Endothelial cell of umbilical vein (primary cell): ENCODE results near the gene PPP3CA. TPM values are rescaled to one million over a fixed set of nuclear protein-coding genes. Genes with fewer than 3 reads are reported as not detected.

Source experiments
- BruUV-seq: library from RNA; stranded (reverse); fragments of 400-500 nt; replicated peaks from 2 replicates; lab custom pipeline; 2021; lab: Mats Ljungman, UMichigan
- CTCF ChIA-PET: fragments of 300-600, 350-600 bp; sonication (Branson Sonifier 250); formaldehyde crosslinking; loops from one replicate; lab custom pipeline; 2021; ENCODE audit warnings: antibody characterized with exemption, inconsistent platforms; lab: Charles Lee
- POLR2A ChIA-PET: fragments of 300-600, 350-600 bp; sonication (Branson Sonifier 250); formaldehyde crosslinking; loops from one replicate; lab custom pipeline; 2021; ENCODE audit warnings: antibody characterized with exemption, inconsistent platforms; lab: Charles Lee
- DNase-seq: peaks from one replicate; pipeline ENCODE4 v3.0.0-alpha.2; 2011; ENCODE audit warnings: low read depth, low spot score
- FAIRE-seq: peaks from 2 replicates; lab custom pipeline; 2011; peaks lifted over from hg19 to GRCh38; lab: Jason Lieb, UNC
- H2AFZ ChIP-seq: 2 replicates; pipeline ENCODE4 v1.6.0; 2012; ENCODE audit warnings: low read depth, low read length, control low read depth, inconsistent platforms
- H3K27ac ChIP-seq: 2 replicates; pipeline ENCODE4 v1.5.1; 2011; ENCODE audit warnings: low read depth, mild to moderate bottlenecking, control low read depth, low read length, moderate library complexity; ENCODE audit not compliant: insufficient read depth
- H3K27me3 ChIP-seq, 2 experiments: 2 replicates each; pipeline versions ENCODE4 v1.6.0 to v1.6.1; 2011; ENCODE audit warnings: low read length in 2 of 2, mixed read lengths in 1 of 2; ENCODE audit not compliant: control insufficient read depth in 2 of 2, insufficient read depth in 2 of 2
- H3K36me3 ChIP-seq, 2 experiments: 2 replicates in 1 of 2; 3 replicates in 1 of 2; pipeline ENCODE4 v1.5.1; 2011; ENCODE audit warnings: low read length in 2 of 2, mild to moderate bottlenecking in 1 of 2, moderate library complexity in 1 of 2; ENCODE audit not compliant: control insufficient read depth in 2 of 2, insufficient read depth in 2 of 2; ENCODE audit errors: extremely low read depth in 1 of 2
- H3K4me1 ChIP-seq: 3 replicates; pipeline ENCODE4 v1.5.1; 2011; ENCODE audit warnings: mild to moderate bottlenecking, low read length; ENCODE audit not compliant: control insufficient read depth, insufficient read depth; ENCODE audit errors: extremely low read depth
- H3K4me2 ChIP-seq: 2 replicates; pipeline ENCODE4 v1.6.1; 2011; ENCODE audit warnings: low read length, control low read depth, mixed read lengths; ENCODE audit not compliant: insufficient read depth
- H3K4me3 ChIP-seq, 3 experiments: fragments of 200-600 bp in 1 of 3; sonication (generic), shearing (Covaris generic) in 1 of 3; replicated peaks in 1 of 3; 2 replicates each; pipeline ENCODE4 v1.5.1; 2011 to 2016; ENCODE audit warnings: control low read depth in 3 of 3, low read length in 3 of 3, mild to moderate bottlenecking in 2 of 3, inconsistent platforms in 1 of 3, low read depth in 1 of 3, moderate library complexity in 1 of 3; ENCODE audit not compliant: insufficient read depth in 1 of 3
- H3K79me2 ChIP-seq: 2 replicates; pipeline ENCODE4 v1.6.0; 2012; ENCODE audit warnings: low read length, inconsistent platforms; ENCODE audit not compliant: control insufficient read depth, insufficient read depth
- H3K9ac ChIP-seq: replicated peaks from 2 replicates; pipeline ENCODE3; 2011; ENCODE audit warnings: low read length, control low read depth; ENCODE audit not compliant: insufficient read depth; ENCODE audit errors: extremely low read depth
- H3K9me1 ChIP-seq: replicated peaks from 3 replicates; pipeline ENCODE4 v1.6.0; 2011; ENCODE audit warnings: mild to moderate bottlenecking, low read length; ENCODE audit not compliant: control insufficient read depth, insufficient read depth; ENCODE audit errors: extremely low read depth
- H3K9me3 ChIP-seq: replicated peaks from 2 replicates; pipeline ENCODE4 v1.5.1; 2012; ENCODE audit warnings: low read length, inconsistent platforms; ENCODE audit not compliant: control insufficient read depth, insufficient read depth
- H4K20me1 ChIP-seq: replicated peaks from 2 replicates; pipeline ENCODE3; 2011; ENCODE audit warnings: mild to moderate bottlenecking, low read length; ENCODE audit not compliant: control insufficient read depth, insufficient read depth; ENCODE audit errors: extremely low read depth
- EZH2 ChIP-seq: IDR thresholded peaks from 2 replicates; pipeline ENCODE4 v1.6.1; 2012; ENCODE audit warnings: borderline replicate concordance, low read depth, mild to moderate bottlenecking, moderate library complexity, low read length, inconsistent platforms; ENCODE audit not compliant: severe bottlenecking
- FOS ChIP-seq: IDR thresholded peaks from 2 replicates; pipeline ENCODE4 v1.6.1; 2011; ENCODE audit warnings: mild to moderate bottlenecking, low read length, moderate library complexity, borderline replicate concordance; ENCODE audit not compliant: insufficient read depth
- GATA2 ChIP-seq: IDR thresholded peaks from 2 replicates; pipeline ENCODE4 v1.7.0; 2011; ENCODE audit warnings: low read depth, mild to moderate bottlenecking, moderate library complexity, mixed read lengths, low read length; ENCODE audit not compliant: insufficient read length, insufficient read depth
- JUN ChIP-seq: IDR thresholded peaks from 2 replicates; pipeline ENCODE4 v1.6.1; 2011; ENCODE audit warnings: borderline replicate concordance, low read depth; ENCODE audit not compliant: insufficient read length, insufficient read depth
- MYC ChIP-seq: IDR thresholded peaks from one replicate; pipeline ENCODE4 v1.6.1; 2011; ENCODE audit warnings: mild to moderate bottlenecking, low read depth, low read length
- POLR2A ChIP-seq: IDR thresholded peaks from 2 replicates; pipeline ENCODE4 v1.6.1; 2012; ENCODE audit warnings: low read depth, mild to moderate bottlenecking, control low read depth, low read length
- POLR2AphosphoS5 ChIP-seq: IDR thresholded peaks from 2 replicates; pipeline ENCODE4 v1.6.1; 2012; ENCODE audit warnings: low read depth, mild to moderate bottlenecking, control low read depth, low read length, moderate library complexity; ENCODE audit not compliant: insufficient read depth
- dilution Hi-C: fragments of 300-500 bp; cut with MboI; formaldehyde crosslinking; loops from one replicate; pipeline ENCODE4 v1.15.0; 2019; ENCODE audit warnings: low sequenced_read_pairs; ENCODE audit not compliant: extremely low pct_ligation_motif_present
- intact Hi-C: fragments of 100-400 bp; cut with micrococcal nuclease; formaldehyde crosslinking; loops from one replicate; pipeline ENCODE4 v1.10.0; 2022
- polyA plus RNA-seq, 4 experiments: library from polyadenylated mRNA; depleted of rRNA in 3 of 4; stranded (reverse) in 3 of 4; unstranded in 1 of 4; fragments of >200 nt; gene quantifications; 2 replicates each; pipeline versions ENCODE4 v1.2.1 to v1.2.3, GENCODE V29; 2011 to 2012; ENCODE audit warnings: missing spikeins in 1 of 4
- total RNA-seq: library from RNA; stranded (reverse); gene quantifications from 2 replicates; pipeline ENCODE4 v1.2.3, GENCODE V29; 2021
- TF ChIP-seq, protein P1 (sequence below), 2 donors: IDR thresholded peaks; 1 replicate in 1 of 2; 2 replicates in 1 of 2; pipeline ENCODE4 v1.5.1; 2011; ENCODE audit warnings: low read length in 2 of 2, mild to moderate bottlenecking in 2 of 2, moderate library complexity in 2 of 2, control low read depth in 1 of 2, inconsistent platforms in 1 of 2, low read depth in 1 of 2; ENCODE audit not compliant: insufficient read depth in 1 of 2; ENCODE audit errors: extremely low read depth in 1 of 2
- TF ChIP-seq, protein P2 (sequence below): IDR thresholded peaks from 2 replicates; pipeline ENCODE4 v1.6.1; 2011; ENCODE audit not compliant: insufficient read depth, insufficient read length

PPP3CA gene
- total and polyA plus RNA-seq, 2 donors (not counting 3 experiments of a cell fraction or from before 2014, with no cell fraction given), result 7.0 to 43.3 TPM

DNA sequence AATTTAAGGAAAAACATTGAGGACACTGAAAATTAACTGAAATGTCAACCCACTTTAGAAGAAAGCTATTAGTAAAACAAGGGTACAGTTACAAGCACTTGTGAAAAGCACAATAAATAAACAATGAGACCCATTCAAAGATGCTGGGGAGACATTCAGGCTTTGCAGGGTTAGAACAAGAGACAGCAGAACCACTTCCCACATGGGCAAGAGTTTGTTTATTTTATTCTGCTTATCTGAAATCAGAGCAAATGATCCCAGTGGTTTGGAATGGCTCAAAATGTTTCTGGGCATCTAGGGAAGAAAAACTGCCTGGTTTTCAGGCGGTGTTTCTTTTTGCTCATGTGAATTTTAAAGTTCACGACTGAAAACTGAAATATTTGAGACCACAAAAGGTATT lies 42.4 kb downstream of the PPP3CA start:
- Histone ChIP-seq H3K27me3 (no peaks in the 10 kb centered on the region), H3K4me2 (no peak overlapping the region), H3K9me3 (no peaks in the 10 kb centered on the region), H3K9ac (no peak overlapping the region), H2AFZ (no peak overlapping the region), H3K79me2 (peaks cover 5% of the 10 kb centered on the region), H3K27ac (no peak overlapping the region), H3K36me3 (no peaks in the 10 kb centered on the region), H3K4me1 (no peaks in the 10 kb centered on the region), H3K4me3 (no peak overlapping the region), H4K20me1 (peaks cover 4% of the 10 kb centered on the region), H3K9me1 (no peaks in the 10 kb centered on the region)
- intact Hi-C loops, result no loop called here
- POLR2A ChIA-PET, result no interaction called here
- TF ChIP-seq GATA2 (peak; percentile 25), EZH2 (no peak)
- FAIRE-seq (no peak), DNase-seq (no peak)
- CTCF ChIA-PET, result no interaction called here
- dilution Hi-C loops, result no loop called here
- no TSS peak for BruUV-seq

DNA sequence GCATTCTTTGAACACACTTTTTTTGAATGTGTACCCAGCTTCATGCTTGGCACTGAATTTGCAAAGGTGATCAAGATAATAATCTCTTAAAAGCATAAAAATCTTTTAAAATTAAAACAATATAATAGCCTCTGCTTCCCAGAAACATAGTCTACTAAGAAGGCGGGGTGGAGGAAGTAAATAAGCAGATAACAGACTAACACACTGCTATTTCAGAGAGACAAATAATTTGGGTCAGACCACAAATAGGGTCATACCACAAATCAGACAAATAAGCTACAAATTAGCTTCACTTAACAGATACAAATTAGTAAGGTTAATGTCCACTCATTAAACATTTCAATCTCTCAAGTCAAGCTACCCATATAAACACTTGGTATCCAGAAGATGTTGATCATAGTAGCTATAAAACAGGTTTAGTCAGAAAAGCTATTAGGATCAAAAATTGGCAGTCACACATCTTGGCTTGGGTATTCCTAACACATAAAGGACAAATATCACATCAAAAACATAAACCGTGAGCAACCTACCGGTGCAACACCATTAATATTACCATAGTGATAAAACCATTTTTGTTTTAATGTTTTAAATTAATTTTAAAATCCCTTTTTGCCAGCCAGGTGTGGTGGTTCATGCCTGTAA lies 47.3 kb downstream of the PPP3CA start:
- Histone ChIP-seq H3K79me2 (no peaks in the 10 kb centered on the region), H3K4me1 (no peaks in the 10 kb centered on the region), H3K9ac (no peak overlapping the region), H3K27me3 (no peaks in the 10 kb centered on the region), H3K4me2 (no peak overlapping the region), H4K20me1 (peaks cover 4% of the 10 kb centered on the region), H3K9me3 (no peaks in the 10 kb centered on the region), H3K4me3 (no peak overlapping the region), H2AFZ (no peak overlapping the region), H3K27ac (no peak overlapping the region), H3K9me1 (no peaks in the 10 kb centered on the region), H3K36me3 (no peaks in the 10 kb centered on the region)
- FAIRE-seq (no peak), DNase-seq (no peak)
- CTCF ChIA-PET, result no interaction called here
- no peak for TF ChIP-seq FOS
- no peak for TF ChIP-seq POLR2AphosphoS5
- TF ChIP-seq, protein P1, sequence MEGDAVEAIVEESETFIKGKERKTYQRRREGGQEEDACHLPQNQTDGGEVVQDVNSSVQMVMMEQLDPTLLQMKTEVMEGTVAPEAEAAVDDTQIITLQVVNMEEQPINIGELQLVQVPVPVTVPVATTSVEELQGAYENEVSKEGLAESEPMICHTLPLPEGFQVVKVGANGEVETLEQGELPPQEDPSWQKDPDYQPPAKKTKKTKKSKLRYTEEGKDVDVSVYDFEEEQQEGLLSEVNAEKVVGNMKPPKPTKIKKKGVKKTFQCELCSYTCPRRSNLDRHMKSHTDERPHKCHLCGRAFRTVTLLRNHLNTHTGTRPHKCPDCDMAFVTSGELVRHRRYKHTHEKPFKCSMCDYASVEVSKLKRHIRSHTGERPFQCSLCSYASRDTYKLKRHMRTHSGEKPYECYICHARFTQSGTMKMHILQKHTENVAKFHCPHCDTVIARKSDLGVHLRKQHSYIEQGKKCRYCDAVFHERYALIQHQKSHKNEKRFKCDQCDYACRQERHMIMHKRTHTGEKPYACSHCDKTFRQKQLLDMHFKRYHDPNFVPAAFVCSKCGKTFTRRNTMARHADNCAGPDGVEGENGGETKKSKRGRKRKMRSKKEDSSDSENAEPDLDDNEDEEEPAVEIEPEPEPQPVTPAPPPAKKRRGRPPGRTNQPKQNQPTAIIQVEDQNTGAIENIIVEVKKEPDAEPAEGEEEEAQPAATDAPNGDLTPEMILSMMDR (IDR thresholded peaks at IDR 0.05; ENCODE audit: extremely low read depth in 1 of 2, insufficient read depth in 1 of 2, low read depth in 1 of 2, low read length in 2 of 2), result no peak
- no peak for TF ChIP-seq GATA2
- TF ChIP-seq JUN, result no peak
- TF ChIP-seq EZH2, result no peak
- TF ChIP-seq, protein P2, sequence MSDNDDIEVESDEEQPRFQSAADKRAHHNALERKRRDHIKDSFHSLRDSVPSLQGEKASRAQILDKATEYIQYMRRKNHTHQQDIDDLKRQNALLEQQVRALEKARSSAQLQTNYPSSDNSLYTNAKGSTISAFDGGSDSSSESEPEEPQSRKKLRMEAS, result no peak
- TF ChIP-seq MYC, result no peak
- TF ChIP-seq POLR2A, result no peak
- intact Hi-C loops (no loop called here), dilution Hi-C loops (no loop called here)
- no TSS peak for BruUV-seq
- POLR2A ChIA-PET, result no interaction called here
